Karpas-422 (cell line): ENCODE measurements around the gene TMEM11. TPM values are rescaled to one million over a fixed set of nuclear protein-coding genes. Genes with fewer than 3 reads are reported as not detected.
A peak's percentile ranks its signal among the peaks of the same experiment; 100 is the strongest.

ENCODE experiments used
- DNase-seq: peaks from one replicate; pipeline ENCODE4 v3.0.0-alpha.2; 2015
- H2AFZ ChIP-seq: fragments of 200-600 bp; sonication (generic); 2 replicates; pipeline ENCODE4 v1.6.1; 2014; ENCODE audit warnings: antibody characterized with exemption, low read length, mixed read lengths
- H3K27ac ChIP-seq: fragments of 200-600 bp; sonication (generic); 2 replicates; pipeline ENCODE4 v1.5.1; 2014; ENCODE audit warnings: mild to moderate bottlenecking, low read length, moderate library complexity
- H3K27me3 ChIP-seq: fragments of 200-600 bp; sonication (generic); 2 replicates; pipeline ENCODE4 v1.6.1; 2014; ENCODE audit warnings: low read length, mixed read lengths
- H3K36me3 ChIP-seq: fragments of 200-600 bp; sonication (generic); 2 replicates; pipeline ENCODE4 v1.6.1; 2014; ENCODE audit warnings: low read length, mixed read lengths; ENCODE audit not compliant: insufficient read depth
- H3K4me1 ChIP-seq: fragments of 200-600 bp; sonication (generic); 2 replicates; pipeline ENCODE4 v1.6.1; 2014; ENCODE audit warnings: mild to moderate bottlenecking, low read length, mixed read lengths
- H3K4me2 ChIP-seq: fragments of 200-600 bp; sonication (generic); 2 replicates; pipeline ENCODE4 v1.6.1; 2014; ENCODE audit warnings: low read length, low read depth, mild to moderate bottlenecking; ENCODE audit not compliant: poor library complexity, severe bottlenecking
- H3K4me3 ChIP-seq: fragments of 200-600 bp; sonication (generic); 2 replicates; pipeline ENCODE4 v1.5.1; 2014; ENCODE audit warnings: mild to moderate bottlenecking, antibody characterized with exemption, low read length, mixed read lengths
- H3K79me2 ChIP-seq: fragments of 200-600 bp; sonication (generic); 2 replicates; pipeline ENCODE4 v1.6.1; 2014; ENCODE audit warnings: mild to moderate bottlenecking, low read length, mixed read lengths
- H3K9ac ChIP-seq: fragments of 200-600 bp; sonication (generic); 2 replicates; pipeline ENCODE4 v1.6.0; 2014; ENCODE audit warnings: low read length
- H3K9me2 ChIP-seq: fragments of 200-600 bp; sonication (generic), shearing (Covaris generic); replicated peaks from 2 replicates; pipeline ENCODE4 v1.6.0; 2014; ENCODE audit warnings: mild to moderate bottlenecking, low read length, moderate library complexity; ENCODE audit not compliant: insufficient read depth
- H3K9me3 ChIP-seq: fragments of 300-700, 200-600 bp; sonication (generic); 2 replicates; pipeline ENCODE4 v1.6.1; 2014; ENCODE audit warnings: low read length, mixed read lengths
- H4K20me1 ChIP-seq: fragments of 200-600 bp; sonication (generic); 2 replicates; pipeline ENCODE4 v1.6.1; 2014; ENCODE audit warnings: mild to moderate bottlenecking, antibody characterized with exemption, low read length, low read depth; ENCODE audit not compliant: insufficient read depth
- total RNA-seq: library from RNA; depleted of rRNA; stranded (reverse); fragments of >200 nt; shearing (Covaris generic); gene quantifications from 2 replicates; pipeline ENCODE4 v1.2.3, GENCODE V29; 2014; ENCODE audit warnings: low replicate concordance; rRNA removed

TMEM11 gene
- 12.5 and 17.2 TPM in 2 replicates for total RNA-seq

DNA sequence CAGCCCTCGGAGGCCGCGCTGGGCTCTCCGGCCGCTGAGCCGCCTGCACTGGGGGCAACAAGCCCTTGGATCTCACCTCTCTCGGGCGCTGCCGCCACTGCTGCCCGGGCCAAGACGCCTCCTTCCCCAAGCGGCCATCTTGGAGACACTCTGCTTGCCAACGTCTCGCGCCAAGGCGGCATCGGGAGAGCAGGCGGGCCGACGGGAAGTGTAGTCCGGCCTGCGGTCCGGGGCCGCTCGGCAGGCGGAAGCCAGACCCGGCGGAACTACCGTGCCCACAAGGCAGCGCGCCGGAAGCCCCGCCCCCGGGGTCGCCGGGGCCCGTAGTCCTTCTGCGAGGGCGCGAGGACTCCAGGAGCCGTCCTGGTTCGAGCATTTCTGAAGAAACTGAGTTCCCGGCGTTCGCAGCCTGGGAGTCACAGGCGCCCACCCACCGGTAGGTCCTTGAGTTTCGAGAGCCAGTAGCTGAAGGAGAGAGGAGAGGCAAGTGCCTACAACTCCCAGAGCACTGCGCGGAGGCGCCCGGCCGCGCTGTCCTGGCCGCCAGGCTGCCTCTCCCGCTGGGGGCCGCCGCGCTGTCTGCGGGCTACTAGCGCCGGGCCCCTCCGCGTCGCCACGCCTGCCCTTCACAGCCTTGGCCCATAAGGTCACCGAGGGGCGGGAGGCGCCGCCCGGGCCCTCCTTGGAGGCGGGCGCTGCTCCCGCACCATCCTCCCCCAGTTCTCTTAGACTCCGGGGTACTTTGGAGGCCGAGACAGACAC lies at the start of gene TMEM11:
TMEM11 (minus strand) TSS at position 147 of the 762 bp plus-strand sequence; CDS start at position 138, 9 bp downstream.
- no peaks in the 10 kb centered on the region for H3K9me2 ChIP-seq
- H3K79me2 ChIP-seq: peaks cover 94% of the 10 kb centered on the region
- no peaks in the 10 kb centered on the region for H3K9me3 ChIP-seq
- peaks cover 21% of the 10 kb centered on the region; the same call in 1 of the 2 replicates for H3K36me3 ChIP-seq
- peak within 1 kb of the TSS; percentile 96 for H3K9ac ChIP-seq
- H2AFZ ChIP-seq: peak within 1 kb of the TSS; percentile 39
- peaks cover 29% of the 10 kb centered on the region for H3K4me1 ChIP-seq
- H3K4me2 ChIP-seq: peak within 1 kb of the TSS; percentile 92
- H3K4me3 ChIP-seq: peak within 1 kb of the TSS; percentile 79
- peak; percentile 98 for DNase-seq
- H3K27ac ChIP-seq: peak within 1 kb of the TSS; percentile 64
- no peaks in the 10 kb centered on the region for H3K27me3 ChIP-seq
- H4K20me1 ChIP-seq: peaks cover 33% of the 10 kb centered on the region; the same call in 1 of the 2 replicates

- Histone ChIP-seq H3K9me3 (no peaks in the 10 kb centered on the region), H3K9me2 (no peaks in the 10 kb centered on the region), H3K36me3 (no peaks in the 10 kb centered on the region), H3K79me2 (no peaks in the 10 kb centered on the region), H3K27me3 (no peaks in the 10 kb centered on the region), H3K4me1 (no peaks in the 10 kb centered on the region), H3K4me2 (no peak overlapping the region), H2AFZ (no peak overlapping the region), H4K20me1 (no peaks in the 10 kb centered on the region), H3K9ac (no peak overlapping the region), H3K4me3 (no peak overlapping the region), H3K27ac (no peak overlapping the region)
- DNase-seq: no peak
Measured at GRCh38 chr17:21263376-21263775, 49.4 kb upstream of the TMEM11 start.

- H3K4me2 ChIP-seq: no peak overlapping the region
Measured at GRCh38 chr17:21262259-21262993, 48.5 kb upstream of the TMEM11 start.

DNA sequence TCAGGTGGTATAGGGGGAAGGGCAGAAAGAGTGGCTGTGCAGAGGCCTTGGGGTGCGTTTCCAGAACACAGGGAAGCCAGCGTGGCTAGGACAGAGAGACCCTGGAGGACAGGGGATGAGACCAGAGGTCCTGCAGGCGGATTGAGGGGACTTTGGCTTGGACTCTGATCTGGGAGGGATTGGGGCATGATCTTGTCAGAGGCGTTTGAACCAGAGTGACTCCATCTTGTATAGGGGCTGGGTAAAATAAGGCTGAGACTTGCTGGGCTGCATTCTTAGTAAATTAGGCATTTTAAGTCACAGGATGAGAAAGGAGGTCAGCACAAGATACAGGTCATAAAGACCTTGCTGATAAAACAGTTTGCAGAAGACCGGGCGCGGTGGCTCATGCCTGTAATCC lies 44.6 kb upstream of the TMEM11 start:
- H3K4me1 ChIP-seq: peaks cover 8% of the 10 kb centered on the region
- no peak for DNase-seq
- H3K9ac ChIP-seq: no peak overlapping the region
- no peak overlapping the region for H3K27ac ChIP-seq
- H4K20me1 ChIP-seq: no peaks in the 10 kb centered on the region
- H3K4me3 ChIP-seq: no peak overlapping the region
- H3K9me3 ChIP-seq: no peaks in the 10 kb centered on the region
- no peaks in the 10 kb centered on the region for H3K27me3 ChIP-seq
- no peaks in the 10 kb centered on the region for H3K79me2 ChIP-seq
- H2AFZ ChIP-seq: no peak overlapping the region
- H3K36me3 ChIP-seq: no peaks in the 10 kb centered on the region
- no peaks in the 10 kb centered on the region for H3K9me2 ChIP-seq
- no peak overlapping the region for H3K4me2 ChIP-seq

More at GRCh38 chr17:21262259-21262993, 48.5 kb upstream of the TMEM11 start:
- Histone ChIP-seq H3K9me3 (no peaks in the 10 kb centered on the region), H3K36me3 (no peaks in the 10 kb centered on the region), H3K4me1 (no peaks in the 10 kb centered on the region), H3K9me2 (no peaks in the 10 kb centered on the region), H4K20me1 (no peaks in the 10 kb centered on the region), H3K4me3 (no peak overlapping the region), H3K9ac (no peak overlapping the region), H3K79me2 (no peaks in the 10 kb centered on the region), H3K27ac (no peak overlapping the region), H3K27me3 (no peaks in the 10 kb centered on the region), H2AFZ (no peak overlapping the region)
- DNase-seq: no peak

DNA sequence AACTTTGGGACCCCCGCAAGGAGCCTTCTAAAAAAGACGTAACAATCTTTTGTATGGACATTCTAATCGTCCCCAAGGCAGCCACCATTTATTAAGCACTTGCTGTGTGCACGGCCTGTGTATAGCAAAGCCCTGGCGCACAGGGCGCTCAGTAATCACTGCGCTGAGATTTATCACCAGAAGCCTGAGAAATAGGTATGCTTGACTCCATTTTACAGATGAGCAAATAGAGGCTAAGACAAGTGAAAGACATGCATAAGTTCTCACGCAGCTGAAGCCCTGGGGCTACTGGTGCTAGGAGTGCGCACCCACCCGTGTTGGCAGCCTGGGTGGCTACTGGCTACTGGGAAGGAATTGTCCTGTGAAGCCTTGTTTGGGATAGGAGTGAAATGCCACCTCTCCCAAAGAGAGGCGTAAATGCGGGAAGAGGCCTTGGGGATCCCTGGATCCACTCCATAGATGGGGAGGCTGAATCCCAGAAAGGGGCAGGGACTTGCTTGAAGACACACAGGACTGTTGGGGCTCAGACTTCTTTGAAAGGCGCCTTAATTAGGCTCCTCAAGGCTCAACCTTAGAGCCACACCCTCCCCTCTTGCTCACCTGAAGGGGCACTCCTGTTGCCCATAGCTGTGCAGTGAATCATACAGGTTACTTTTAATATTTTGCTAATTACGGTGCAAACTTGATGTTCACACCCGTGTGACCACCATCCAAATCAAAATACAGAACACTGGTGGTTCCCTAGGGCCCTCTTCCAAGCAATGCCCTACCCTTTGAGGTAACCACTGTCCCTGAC lies 39.9 kb upstream of the TMEM11 start:
- H4K20me1 ChIP-seq: no peaks in the 10 kb centered on the region
- peak overlapping the region; percentile 55 for H3K9ac ChIP-seq
- no peak for DNase-seq
- peak overlapping the region; percentile 64 for H3K4me3 ChIP-seq
- H3K27ac ChIP-seq: no peak overlapping the region
- H2AFZ ChIP-seq: peak overlapping the region; percentile 65; the same call in 1 of the 2 replicates
- no peaks in the 10 kb centered on the region; the same call in 1 of the 2 replicates for H3K27me3 ChIP-seq
- peak overlapping the region; percentile 74 for H3K4me2 ChIP-seq
- H3K4me1 ChIP-seq: peaks cover 17% of the 10 kb centered on the region
- H3K9me2 ChIP-seq: no peaks in the 10 kb centered on the region
- H3K9me3 ChIP-seq: no peaks in the 10 kb centered on the region
- no peaks in the 10 kb centered on the region for H3K79me2 ChIP-seq
- H3K36me3 ChIP-seq: no peaks in the 10 kb centered on the region

GRCh38 chr17:21252796-21253645 lies 39.1 kb upstream of the TMEM11 start, which contains the start of gene NATD1:
NATD1 (minus strand) TSS chr17:21253410; CDS start chr17:21253264, 146 bp downstream.
- Histone ChIP-seq H3K4me1 (peaks cover 17% of the 10 kb centered on the region), H3K9me3 (no peaks in the 10 kb centered on the region), H3K9ac (peak within 1 kb of the TSS; percentile 55), H3K4me2 (peak within 1 kb of the TSS; percentile 74), H3K36me3 (no peaks in the 10 kb centered on the region), H3K27ac (no peak within 1 kb of the TSS), H2AFZ (peak within 1 kb of the TSS; percentile 65; the same call in 1 of the 2 replicates), H3K27me3 (no peaks in the 10 kb centered on the region; the same call in 1 of the 2 replicates), H4K20me1 (no peaks in the 10 kb centered on the region), H3K4me3 (peak within 1 kb of the TSS; percentile 64), H3K9me2 (no peaks in the 10 kb centered on the region), H3K79me2 (no peaks in the 10 kb centered on the region)
- peak; percentile 92 for DNase-seq

DNA sequence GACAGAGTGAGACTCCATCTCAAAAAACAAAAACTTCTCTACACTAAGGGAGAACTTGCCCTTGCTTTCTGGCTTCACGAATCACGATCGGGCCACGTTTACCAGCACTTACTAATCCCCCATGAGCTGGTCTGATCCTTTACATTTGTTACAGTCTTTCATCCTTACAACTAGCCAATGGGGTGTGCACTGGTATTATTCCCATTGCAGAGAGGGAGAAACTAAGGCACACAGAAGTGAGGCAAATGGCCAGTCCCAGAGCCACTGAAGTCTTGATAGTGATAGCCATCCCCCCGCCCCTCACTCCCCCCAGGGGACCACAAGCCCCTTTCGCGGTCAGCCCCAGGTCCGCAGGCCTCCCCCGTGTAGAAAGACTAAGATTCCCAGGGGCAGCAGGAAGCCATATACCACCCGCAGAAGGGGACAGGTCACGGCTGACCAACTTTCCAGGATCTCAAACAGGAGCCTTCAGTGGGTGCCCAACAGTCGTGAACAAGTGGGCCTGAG lies 38.4 kb upstream of the TMEM11 start:
- Histone ChIP-seq H3K27me3 (no peaks in the 10 kb centered on the region; the same call in 1 of the 2 replicates), H4K20me1 (no peaks in the 10 kb centered on the region), H3K9me2 (no peaks in the 10 kb centered on the region), H3K4me3 (peak overlapping the region; percentile 52; the same call in 1 of the 2 replicates), H2AFZ (no peak overlapping the region), H3K36me3 (no peaks in the 10 kb centered on the region), H3K27ac (no peak overlapping the region), H3K9me3 (no peaks in the 10 kb centered on the region), H3K79me2 (no peaks in the 10 kb centered on the region), H3K4me2 (peak overlapping the region; percentile 54), H3K9ac (peak overlapping the region; percentile 35; the same call in 1 of the 2 replicates), H3K4me1 (peaks cover 17% of the 10 kb centered on the region)
- DNase-seq: no peak
